Measurements from ENCODE around the gene CADPS2. TPM values are rescaled to one million over a fixed set of nuclear protein-coding genes. Genes with fewer than 3 reads are reported as not detected.

Gene CADPS2
- total and polyA plus RNA-seq, 4 donors = 5.6 to 41.1 (median 11.0) TPM

DNA sequence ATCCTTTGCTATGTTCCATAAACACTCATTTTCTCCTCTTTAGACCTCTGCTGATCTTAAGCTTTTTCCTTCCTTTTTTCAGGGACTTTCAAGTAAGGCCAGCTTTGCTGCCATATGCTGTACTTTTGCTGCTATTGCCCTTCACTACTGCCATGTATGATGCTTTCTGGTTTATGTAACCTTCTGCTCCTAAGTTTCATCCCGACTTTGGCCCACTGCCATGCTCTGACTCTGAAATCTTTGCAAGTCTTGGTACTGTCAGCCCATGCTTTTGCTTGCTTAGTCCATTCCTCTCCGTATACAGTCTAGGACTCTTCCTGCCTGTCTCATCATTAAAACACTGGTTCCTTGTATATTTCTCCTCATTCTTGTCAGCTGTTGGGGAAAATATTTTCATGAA lies 339.8 kb downstream of the CADPS2 start:
- Histone ChIP-seq H3K4me3 (ENCODE audit: low read depth in 1 of 3, low read length in 3 of 3) (no peak overlapping the region), H3K27me3 (ENCODE audit: control insufficient read depth in 4 of 4, insufficient read depth in 4 of 4, low read length in 3 of 4) (no peaks in the 10 kb centered on the region), H3K36me3 (ENCODE audit: control insufficient read depth in 4 of 4, insufficient read depth in 3 of 4, low read depth in 1 of 4, low read length in 3 of 4) (peaks cover 0 to 1% (median 0%) of the 10 kb centered on the region in 4 donors), H3K4me1 (ENCODE audit: control insufficient read depth in 4 of 4, insufficient read depth in 4 of 4, low read length in 3 of 4) (no peaks in the 10 kb centered on the region), H3K9ac (ENCODE audit: low read depth in 1 of 2, low read length in 2 of 2) (no peak overlapping the region), H3K27ac (ENCODE audit: low read depth in 1 of 2, low read length in 2 of 2) (no peak overlapping the region), H3K9me3 (ENCODE audit: control insufficient read depth in 4 of 4, low read length in 3 of 4) (no peaks in the 10 kb centered on the region)
- no peak for DNase-seq (ENCODE audit: low spot score)
- 59% methylated on average over 2 of the region's 2 CpGs for WGBS
- TF ChIP-seq JUND (IDR thresholded peaks at IDR 0.05) (no peak), FOXA2 (IDR thresholded peaks at IDR 0.05) (no peak), HNF4A (conservative IDR thresholded peaks at IDR 0.05) (no peak), RAD21 (IDR thresholded peaks at IDR 0.05) (no peak), ATF3 (IDR thresholded peaks at IDR 0.05) (no peak), YY1 (IDR thresholded peaks at IDR 0.05) (no peak), RXRA (IDR thresholded peaks at IDR 0.05) (no peak), GABPA (IDR thresholded peaks at IDR 0.05 in 1 of 2, conservative IDR thresholded peaks at IDR 0.05 in 1 of 2) (no peak), SP1 (IDR thresholded peaks at IDR 0.05) (no peak)
- TF ChIP-seq, protein P1, sequence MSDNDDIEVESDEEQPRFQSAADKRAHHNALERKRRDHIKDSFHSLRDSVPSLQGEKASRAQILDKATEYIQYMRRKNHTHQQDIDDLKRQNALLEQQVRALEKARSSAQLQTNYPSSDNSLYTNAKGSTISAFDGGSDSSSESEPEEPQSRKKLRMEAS (IDR thresholded peaks at IDR 0.05) = no peak

- Histone ChIP-seq H3K27ac (ENCODE audit: low read depth in 1 of 2, low read length in 2 of 2) (no peak overlapping the region), H3K27me3 (ENCODE audit: control insufficient read depth in 4 of 4, insufficient read depth in 4 of 4, low read length in 3 of 4) (no peaks in the 10 kb centered on the region), H3K4me3 (ENCODE audit: low read depth in 1 of 3, low read length in 3 of 3) (no peak overlapping the region), H3K36me3 (ENCODE audit: control insufficient read depth in 4 of 4, insufficient read depth in 3 of 4, low read depth in 1 of 4, low read length in 3 of 4) (peaks cover 0 to 1% (median 0%) of the 10 kb centered on the region in 4 donors), H3K9me3 (ENCODE audit: control insufficient read depth in 4 of 4, low read length in 3 of 4) (no peaks in the 10 kb centered on the region), H3K9ac (ENCODE audit: low read depth in 1 of 2, low read length in 2 of 2) (no peak overlapping the region), H3K4me1 (ENCODE audit: control insufficient read depth in 4 of 4, insufficient read depth in 4 of 4, low read length in 3 of 4) (no peaks in the 10 kb centered on the region)
- DNase-seq (ENCODE audit: low spot score) = no peak
- no peak for TF ChIP-seq TAF1 (conservative IDR thresholded peaks at IDR 0.05)
- TF ChIP-seq FOXA1 (IDR thresholded peaks at IDR 0.05) = no peak
- no peak for TF ChIP-seq GABPA (IDR thresholded peaks at IDR 0.05 in 1 of 2, conservative IDR thresholded peaks at IDR 0.05 in 1 of 2)
- TF ChIP-seq, protein P1 (IDR thresholded peaks at IDR 0.05) = no peak
- TF ChIP-seq ATF3 (IDR thresholded peaks at IDR 0.05) = no peak
- TF ChIP-seq YY1 (IDR thresholded peaks at IDR 0.05) = no peak
- TF ChIP-seq, protein P2, sequence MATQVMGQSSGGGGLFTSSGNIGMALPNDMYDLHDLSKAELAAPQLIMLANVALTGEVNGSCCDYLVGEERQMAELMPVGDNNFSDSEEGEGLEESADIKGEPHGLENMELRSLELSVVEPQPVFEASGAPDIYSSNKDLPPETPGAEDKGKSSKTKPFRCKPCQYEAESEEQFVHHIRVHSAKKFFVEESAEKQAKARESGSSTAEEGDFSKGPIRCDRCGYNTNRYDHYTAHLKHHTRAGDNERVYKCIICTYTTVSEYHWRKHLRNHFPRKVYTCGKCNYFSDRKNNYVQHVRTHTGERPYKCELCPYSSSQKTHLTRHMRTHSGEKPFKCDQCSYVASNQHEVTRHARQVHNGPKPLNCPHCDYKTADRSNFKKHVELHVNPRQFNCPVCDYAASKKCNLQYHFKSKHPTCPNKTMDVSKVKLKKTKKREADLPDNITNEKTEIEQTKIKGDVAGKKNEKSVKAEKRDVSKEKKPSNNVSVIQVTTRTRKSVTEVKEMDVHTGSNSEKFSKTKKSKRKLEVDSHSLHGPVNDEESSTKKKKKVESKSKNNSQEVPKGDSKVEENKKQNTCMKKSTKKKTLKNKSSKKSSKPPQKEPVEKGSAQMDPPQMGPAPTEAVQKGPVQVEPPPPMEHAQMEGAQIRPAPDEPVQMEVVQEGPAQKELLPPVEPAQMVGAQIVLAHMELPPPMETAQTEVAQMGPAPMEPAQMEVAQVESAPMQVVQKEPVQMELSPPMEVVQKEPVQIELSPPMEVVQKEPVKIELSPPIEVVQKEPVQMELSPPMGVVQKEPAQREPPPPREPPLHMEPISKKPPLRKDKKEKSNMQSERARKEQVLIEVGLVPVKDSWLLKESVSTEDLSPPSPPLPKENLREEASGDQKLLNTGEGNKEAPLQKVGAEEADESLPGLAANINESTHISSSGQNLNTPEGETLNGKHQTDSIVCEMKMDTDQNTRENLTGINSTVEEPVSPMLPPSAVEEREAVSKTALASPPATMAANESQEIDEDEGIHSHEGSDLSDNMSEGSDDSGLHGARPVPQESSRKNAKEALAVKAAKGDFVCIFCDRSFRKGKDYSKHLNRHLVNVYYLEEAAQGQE (IDR thresholded peaks at IDR 0.05) = no peak
- no peak for TF ChIP-seq RXRA (IDR thresholded peaks at IDR 0.05)
- TF ChIP-seq JUND (IDR thresholded peaks at IDR 0.05) = no peak
- no peak for TF ChIP-seq HNF4G (IDR thresholded peaks at IDR 0.05)
- no peak for TF ChIP-seq RAD21 (IDR thresholded peaks at IDR 0.05)
- no peak for TF ChIP-seq ZBTB33 (IDR thresholded peaks at IDR 0.05)
- 88% methylated on average over 2 of the region's 2 CpGs for WGBS
Measured at GRCh38 chr7:122544463-122544862, 341.8 kb downstream of the CADPS2 start.

All from liver (tissue), 9 donors.